Activated B cell treated with CpG ODN at 0.5 μM for 24 hours (primary cell): Measurements from ENCODE around the gene CIAO2B. TPM values are rescaled to one million over a fixed set of nuclear protein-coding genes. Genes with fewer than 3 reads are reported as not detected.

Source experiments
- ATAC-seq: fragments of 200-7000 bp; cut with Tn5 transposase; one replicate; pipeline ENCODE4 v1.10.0; 2021; ENCODE audit warnings: low read depth, mild to moderate bottlenecking, moderate library complexity
- CTCF ChIA-PET: fragments of 350-600 bp; sonication (Branson Sonifier 250); formaldehyde crosslinking; loops from one replicate; lab custom pipeline; 2021; ENCODE audit warnings: antibody characterized with exemption; lab: Charles Lee
- POLR2A ChIA-PET: fragments of 350-600 bp; sonication (Branson Sonifier 250); formaldehyde crosslinking; loops from one replicate; lab custom pipeline; 2021; ENCODE audit warnings: antibody characterized with exemption; lab: Charles Lee
- DNase-seq: peaks from one replicate; pipeline ENCODE4 v3.0.0; 2022
- H3K27ac Mint-ChIP-seq: one replicate; pipeline ENCODE4 v1.8.0; 2020; ENCODE audit warnings: mixed read lengths
- H3K27me3 Mint-ChIP-seq: one replicate; pipeline ENCODE4 v1.8.0; 2021; ENCODE audit warnings: mixed read lengths
- H3K36me3 Mint-ChIP-seq: one replicate; pipeline ENCODE4 v1.8.0; 2021; ENCODE audit warnings: low read depth, mixed read lengths
- H3K4me1 Mint-ChIP-seq: one replicate; pipeline ENCODE4 v1.8.0; 2021; ENCODE audit warnings: mixed read lengths
- H3K4me3 Mint-ChIP-seq: one replicate; pipeline ENCODE4 v1.8.0; 2020; ENCODE audit warnings: mild to moderate bottlenecking, mixed read lengths
- H3K9me3 Mint-ChIP-seq: one replicate; pipeline ENCODE4 v1.8.0; 2020; ENCODE audit warnings: mixed read lengths
- intact Hi-C: fragments of 100-400 bp; cut with micrococcal nuclease; formaldehyde crosslinking; loops from one replicate; pipeline ENCODE4 v1.15.1; 2024
- total RNA-seq: library from RNA; stranded (reverse); gene quantifications from 2 replicates; pipeline ENCODE4 v1.2.3, GENCODE V29; 2022
- TF ChIP-seq, protein P1 (sequence below): fragments of 200-600 bp; IDR thresholded peaks from one replicate; pipeline ENCODE4 v1.8.0; 2022; ENCODE audit warnings: antibody characterized with exemption, mild to moderate bottlenecking

Gene CIAO2B
- total RNA-seq, 1 donor from 2014 or later: 66.2 TPM

DNA sequence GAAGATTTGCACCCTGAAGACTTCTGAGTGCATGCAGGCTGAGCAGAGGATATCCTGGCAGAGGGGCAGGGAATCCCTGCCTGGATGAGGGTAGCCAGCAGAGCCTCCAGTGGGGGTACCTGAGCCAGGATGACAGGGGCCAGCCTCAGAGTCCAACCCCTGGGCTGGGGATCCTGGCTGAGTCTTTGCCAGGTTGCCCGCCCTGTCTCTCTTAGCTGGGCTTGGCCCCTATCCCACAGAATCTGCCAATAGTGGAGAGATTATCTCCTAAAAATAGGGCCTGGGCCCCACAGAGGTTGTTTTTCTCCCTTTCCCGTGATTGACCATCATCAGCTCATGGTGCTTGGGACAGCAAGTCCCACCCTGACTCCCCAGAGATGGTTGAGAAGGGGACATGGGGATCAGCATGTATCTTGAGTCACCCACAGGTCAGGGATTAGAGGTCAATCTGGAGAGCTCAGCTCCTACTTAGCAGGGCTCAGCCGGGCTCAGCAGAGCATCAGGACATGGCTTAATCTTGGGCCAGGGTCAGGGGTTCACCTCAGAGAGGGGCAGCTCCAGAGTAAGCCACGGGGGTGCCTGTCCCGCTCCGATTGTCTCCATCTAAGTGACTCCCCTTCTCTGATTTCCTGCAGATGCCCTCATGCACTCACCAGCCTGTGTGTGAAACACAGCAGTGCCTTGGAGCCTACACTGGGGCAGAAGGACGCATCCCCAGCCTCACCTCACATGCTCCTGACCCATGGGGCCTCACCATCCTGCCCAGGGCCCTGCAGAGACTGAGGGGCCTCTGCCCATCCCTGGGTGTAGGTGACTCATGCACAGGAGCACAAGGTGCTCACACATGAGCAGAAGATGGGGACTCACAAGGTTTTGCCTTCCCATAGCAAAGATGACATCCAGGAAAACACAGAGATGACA is 27.0 kb downstream of the CIAO2B start:
- ChIA-PET POLR2A (interaction anchor here (1.2 kb wide), 1 partner anchor 39 kb away, joined by 3 read pairs; no protein-coding TSS in a partner anchor), CTCF (no interaction called here)
- H3K4me1 Mint-ChIP-seq: no peaks in the 10 kb centered on the region
- ATAC-seq: no peak
- TF ChIP-seq, protein P1, sequence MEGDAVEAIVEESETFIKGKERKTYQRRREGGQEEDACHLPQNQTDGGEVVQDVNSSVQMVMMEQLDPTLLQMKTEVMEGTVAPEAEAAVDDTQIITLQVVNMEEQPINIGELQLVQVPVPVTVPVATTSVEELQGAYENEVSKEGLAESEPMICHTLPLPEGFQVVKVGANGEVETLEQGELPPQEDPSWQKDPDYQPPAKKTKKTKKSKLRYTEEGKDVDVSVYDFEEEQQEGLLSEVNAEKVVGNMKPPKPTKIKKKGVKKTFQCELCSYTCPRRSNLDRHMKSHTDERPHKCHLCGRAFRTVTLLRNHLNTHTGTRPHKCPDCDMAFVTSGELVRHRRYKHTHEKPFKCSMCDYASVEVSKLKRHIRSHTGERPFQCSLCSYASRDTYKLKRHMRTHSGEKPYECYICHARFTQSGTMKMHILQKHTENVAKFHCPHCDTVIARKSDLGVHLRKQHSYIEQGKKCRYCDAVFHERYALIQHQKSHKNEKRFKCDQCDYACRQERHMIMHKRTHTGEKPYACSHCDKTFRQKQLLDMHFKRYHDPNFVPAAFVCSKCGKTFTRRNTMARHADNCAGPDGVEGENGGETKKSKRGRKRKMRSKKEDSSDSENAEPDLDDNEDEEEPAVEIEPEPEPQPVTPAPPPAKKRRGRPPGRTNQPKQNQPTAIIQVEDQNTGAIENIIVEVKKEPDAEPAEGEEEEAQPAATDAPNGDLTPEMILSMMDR: no peak
- H3K9me3 Mint-ChIP-seq: no peaks in the 10 kb centered on the region
- H3K4me3 Mint-ChIP-seq: no peak overlapping the region
- no peaks in the 10 kb centered on the region for H3K36me3 Mint-ChIP-seq
- no peak for DNase-seq
- intact Hi-C loops: no loop called here
- peaks cover 5% of the 10 kb centered on the region for H3K27me3 Mint-ChIP-seq
- no peak overlapping the region for H3K27ac Mint-ChIP-seq

DNA sequence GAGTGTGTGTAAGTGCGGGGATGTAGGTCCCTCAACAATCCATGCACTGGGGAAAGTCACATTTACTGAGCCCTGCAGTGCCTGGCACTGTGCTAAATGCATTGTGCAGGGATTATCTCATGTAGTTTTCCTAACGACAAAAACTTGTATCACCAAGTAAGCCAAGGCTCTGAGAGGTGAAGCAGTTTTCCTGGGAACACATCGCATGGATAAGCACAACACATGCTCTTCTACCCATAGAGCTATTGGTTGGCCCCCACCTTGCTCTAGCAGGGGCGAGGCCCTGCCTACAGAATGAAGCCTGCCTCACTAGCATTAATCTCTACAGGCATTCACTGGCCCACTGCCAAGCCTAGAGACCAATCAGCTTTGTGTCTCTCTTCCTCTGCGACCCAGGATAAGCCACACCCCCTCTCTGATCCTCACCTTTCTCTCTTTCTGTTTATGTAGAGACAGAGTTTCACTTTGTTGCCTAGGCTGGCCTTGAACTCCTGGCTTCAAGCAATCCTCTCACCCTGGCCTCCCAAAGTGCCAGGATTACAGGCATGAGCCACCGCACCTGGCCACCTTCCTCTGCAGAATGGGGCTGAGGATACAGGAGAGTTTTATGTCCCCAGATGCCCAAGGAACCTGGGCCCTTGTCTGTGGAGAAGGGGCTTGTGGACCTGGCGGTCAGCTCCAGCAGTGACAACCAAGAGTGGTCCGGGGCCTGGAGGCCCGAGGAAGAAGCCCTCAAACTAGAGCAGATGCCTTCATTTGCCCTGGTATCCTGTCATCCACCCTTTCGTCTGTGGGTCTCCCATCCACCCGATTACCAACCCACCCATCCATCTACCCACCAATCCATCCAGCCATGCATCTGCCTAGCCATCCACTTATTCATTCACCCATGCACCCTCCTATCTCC is 28.3 kb downstream of the CIAO2B start:
- intact Hi-C loops: no loop called here
- H3K36me3 Mint-ChIP-seq: no peaks in the 10 kb centered on the region
- H3K27me3 Mint-ChIP-seq: peaks cover 5% of the 10 kb centered on the region
- DNase-seq: no peak
- ATAC-seq: no peak
- H3K4me3 Mint-ChIP-seq: no peak overlapping the region
- H3K27ac Mint-ChIP-seq: no peak overlapping the region
- TF ChIP-seq, protein P1: no peak
- no peaks in the 10 kb centered on the region for H3K9me3 Mint-ChIP-seq
- no peaks in the 10 kb centered on the region for H3K4me1 Mint-ChIP-seq
- ChIA-PET CTCF (no interaction called here), POLR2A (interaction anchor here (1.2 kb wide), 1 partner anchor 37 kb away, joined by 3 read pairs; no protein-coding TSS in a partner anchor)

GRCh38 chr16:66904846-66905632 is 29.2 kb downstream of the CIAO2B start:
- no peak overlapping the region for H3K4me3 Mint-ChIP-seq
- DNase-seq (no peak), ATAC-seq (no peak)
- intact Hi-C loops: no loop called here
- TF ChIP-seq, protein P1: no peak
- no peaks in the 10 kb centered on the region for H3K36me3 Mint-ChIP-seq
- no peaks in the 10 kb centered on the region for H3K9me3 Mint-ChIP-seq
- no peak overlapping the region for H3K27ac Mint-ChIP-seq
- peaks cover 5% of the 10 kb centered on the region for H3K27me3 Mint-ChIP-seq
- ChIA-PET CTCF (no interaction called here), POLR2A (no interaction called here)
- no peaks in the 10 kb centered on the region for H3K4me1 Mint-ChIP-seq

GRCh38 chr16:66904428-66904845 is 29.8 kb downstream of the CIAO2B start:
- intact Hi-C loops: no loop called here
- H3K4me3 Mint-ChIP-seq: no peak overlapping the region
- no peak overlapping the region for H3K27ac Mint-ChIP-seq
- ChIA-PET CTCF (no interaction called here), POLR2A (no interaction called here)
- H3K27me3 Mint-ChIP-seq: peaks cover 5% of the 10 kb centered on the region
- ATAC-seq: no peak
- no peaks in the 10 kb centered on the region for H3K9me3 Mint-ChIP-seq
- no peaks in the 10 kb centered on the region for H3K4me1 Mint-ChIP-seq
- no peak for DNase-seq
- H3K36me3 Mint-ChIP-seq: no peaks in the 10 kb centered on the region
- TF ChIP-seq, protein P1: no peak
